COR-L47 (cell line): ENCODE measurements around the gene CTNNAL1.
"Not testable (repeated sequence)": the region's sequence is repeated elsewhere in the genome, so short reads cannot be mapped to it uniquely, and the experiment has no call there.

Source experiments
- DNase-seq: peaks from one replicate; lab custom pipeline; 2025; lab: John Stamatoyannopoulos, UW

CTNNAL1 gene

GRCh38 chr9:109012876-109013678 is at the start of gene CTNNAL1:
TSS of gene CTNNAL1 (minus strand) at chr9:109013499. CDS start at chr9:109013442, 57 bp downstream.
- peak; percentile 86 for DNase-seq

DNA sequence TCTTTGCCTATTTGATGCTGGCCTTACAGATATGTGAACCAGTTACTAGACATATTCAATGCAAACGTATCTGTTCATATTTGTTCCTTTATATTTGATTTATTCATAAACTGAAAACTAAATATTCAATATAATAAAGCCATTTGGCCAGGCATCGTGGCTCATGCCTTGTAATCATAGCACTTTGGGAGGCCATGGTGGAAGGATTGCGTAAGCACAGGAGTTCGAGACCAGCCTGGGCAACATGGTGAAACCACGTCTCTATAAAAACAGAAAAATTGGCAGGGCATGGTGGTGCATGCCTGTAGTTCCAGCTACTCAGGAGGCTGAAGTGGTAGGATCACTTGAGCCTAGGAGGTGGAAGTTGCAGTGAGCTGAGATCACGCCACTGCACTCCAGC is 49.2 kb upstream of the CTNNAL1 start:
- DNase-seq = no peak

GRCh38 chr9:109060191-109060590 is 46.9 kb upstream of the CTNNAL1 start:
- DNase-seq = no peak

DNA sequence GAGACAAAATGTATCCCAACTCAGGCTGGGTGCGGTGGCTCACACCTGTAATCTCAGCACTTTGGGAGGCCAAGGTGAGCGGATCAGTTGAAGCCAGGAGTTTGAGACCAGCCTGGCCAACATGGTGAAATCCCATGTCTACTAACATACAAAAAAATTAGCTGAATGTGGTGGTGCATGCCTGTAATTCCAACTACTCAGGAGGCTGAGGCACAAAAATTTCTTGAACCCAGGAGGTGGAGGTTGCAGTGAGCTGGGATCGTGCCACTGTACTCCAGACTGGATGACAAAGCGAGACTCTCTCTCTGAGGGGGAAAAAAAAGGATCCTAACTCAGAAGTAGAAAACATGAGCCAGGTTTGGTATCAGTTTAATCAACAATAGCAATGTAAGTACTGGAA is 39.8 kb upstream of the CTNNAL1 start:
- not testable (repeated sequence) for DNase-seq

DNA sequence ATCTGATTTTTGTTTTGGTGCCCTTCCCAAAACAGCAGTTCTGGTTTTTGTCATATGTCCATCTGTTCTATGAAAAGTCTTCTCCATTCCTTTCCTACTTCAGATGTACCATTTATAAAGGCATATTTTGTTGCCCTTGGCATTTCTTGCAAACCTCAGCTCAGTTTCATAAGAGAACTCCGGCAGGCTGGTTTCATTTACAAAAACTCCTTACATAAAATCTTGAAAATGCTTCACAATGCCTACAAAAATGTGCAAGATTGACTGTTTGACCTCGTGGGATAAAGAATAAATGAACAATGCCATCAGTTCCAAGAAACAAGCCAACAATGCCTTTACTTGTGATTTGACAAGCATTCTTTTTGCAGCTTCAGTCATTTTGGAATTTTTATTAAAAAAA is 39.1 kb upstream of the CTNNAL1 start:
- DNase-seq = no peak

- no peak for DNase-seq
Observed at GRCh38 chr9:109051733-109052132, 38.4 kb upstream of the CTNNAL1 start.

- DNase-seq = no peak
Observed at GRCh38 chr9:109050444-109050843, 37.1 kb upstream of the CTNNAL1 start.

DNA sequence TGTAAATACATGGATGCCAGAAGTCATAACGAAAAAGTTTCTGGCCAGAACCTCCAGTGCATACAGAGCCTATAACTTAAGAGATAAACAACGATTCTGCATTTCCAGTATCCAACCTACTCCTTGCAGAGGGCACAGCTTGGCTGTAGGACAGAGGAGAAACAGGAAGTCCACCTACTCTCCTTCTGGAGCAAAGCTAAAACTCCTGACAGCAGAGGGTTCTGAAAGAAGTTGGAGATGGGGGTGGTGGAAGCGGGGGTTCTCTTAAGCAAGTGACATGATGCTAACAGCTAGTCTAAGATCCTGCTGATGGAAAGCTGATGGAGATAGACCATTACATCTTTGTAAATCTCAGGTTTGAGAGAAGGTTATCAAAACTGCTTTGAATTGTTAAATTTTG is 35.5 kb upstream of the CTNNAL1 start:
- DNase-seq = no peak

GRCh38 chr9:109047259-109047658 is 34.0 kb upstream of the CTNNAL1 start:
- DNase-seq = no peak

DNA sequence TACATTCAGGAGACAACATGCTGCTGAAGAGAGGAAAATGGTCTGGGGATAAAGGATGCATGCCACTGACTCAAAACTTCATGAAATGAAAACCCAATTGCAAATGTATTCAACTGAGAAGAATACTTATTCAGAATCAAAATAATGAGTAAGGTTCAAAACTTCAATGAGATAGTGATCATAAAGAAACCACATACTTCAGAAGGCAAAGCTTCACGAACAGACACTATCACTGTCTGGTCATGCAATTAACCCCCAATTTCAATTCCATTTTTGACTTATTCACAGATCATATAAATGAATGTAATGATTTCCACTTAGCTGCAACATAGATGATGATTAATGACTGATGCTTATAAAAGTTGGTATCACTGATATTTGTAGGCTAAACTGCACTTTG is 33.0 kb upstream of the CTNNAL1 start:
- DNase-seq = no peak

GRCh38 chr9:109043578-109043977 is 30.3 kb upstream of the CTNNAL1 start:
- no peak for DNase-seq

DNA sequence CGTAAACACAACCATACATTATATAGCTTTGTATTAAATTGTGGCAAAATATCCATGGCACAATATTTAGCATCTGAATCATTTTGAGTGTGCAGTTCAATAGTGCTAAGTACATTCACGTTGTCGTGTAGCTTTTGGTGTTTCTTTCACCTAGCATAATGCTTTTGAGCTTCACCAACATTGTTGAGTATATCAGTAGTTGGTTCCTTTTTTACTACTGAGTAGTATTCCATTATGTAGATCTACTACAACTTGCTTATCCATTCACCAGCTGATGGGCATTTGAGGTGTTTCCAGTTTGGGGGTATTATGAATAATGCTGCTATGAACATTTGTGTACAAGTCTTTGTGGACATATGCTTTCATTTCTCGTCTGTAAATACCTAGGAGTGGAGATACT is 27.3 kb upstream of the CTNNAL1 start:
- DNase-seq = no peak

DNA sequence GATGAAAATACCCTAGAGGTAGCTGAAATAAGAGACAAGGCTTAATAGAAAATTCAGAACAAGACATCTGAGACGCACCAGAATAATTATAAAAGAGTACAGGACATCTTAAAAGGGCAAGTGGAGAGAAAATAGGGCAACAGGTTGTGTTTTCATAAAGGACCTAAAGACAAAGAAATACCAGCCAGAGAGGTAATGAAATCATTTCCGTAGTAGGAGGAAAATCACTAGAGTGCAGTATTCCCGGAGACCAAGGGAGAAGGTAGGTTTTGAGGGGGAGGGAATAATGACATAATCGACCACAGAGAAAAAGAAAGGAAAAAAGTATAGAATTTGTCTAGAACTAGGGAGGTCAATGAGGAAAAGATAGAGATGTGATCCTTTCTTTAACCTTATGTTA is 26.2 kb upstream of the CTNNAL1 start:
- DNase-seq = no peak

GRCh38 chr9:109037946-109038715 is 24.8 kb upstream of the CTNNAL1 start:
- DNase-seq = no peak

DNA sequence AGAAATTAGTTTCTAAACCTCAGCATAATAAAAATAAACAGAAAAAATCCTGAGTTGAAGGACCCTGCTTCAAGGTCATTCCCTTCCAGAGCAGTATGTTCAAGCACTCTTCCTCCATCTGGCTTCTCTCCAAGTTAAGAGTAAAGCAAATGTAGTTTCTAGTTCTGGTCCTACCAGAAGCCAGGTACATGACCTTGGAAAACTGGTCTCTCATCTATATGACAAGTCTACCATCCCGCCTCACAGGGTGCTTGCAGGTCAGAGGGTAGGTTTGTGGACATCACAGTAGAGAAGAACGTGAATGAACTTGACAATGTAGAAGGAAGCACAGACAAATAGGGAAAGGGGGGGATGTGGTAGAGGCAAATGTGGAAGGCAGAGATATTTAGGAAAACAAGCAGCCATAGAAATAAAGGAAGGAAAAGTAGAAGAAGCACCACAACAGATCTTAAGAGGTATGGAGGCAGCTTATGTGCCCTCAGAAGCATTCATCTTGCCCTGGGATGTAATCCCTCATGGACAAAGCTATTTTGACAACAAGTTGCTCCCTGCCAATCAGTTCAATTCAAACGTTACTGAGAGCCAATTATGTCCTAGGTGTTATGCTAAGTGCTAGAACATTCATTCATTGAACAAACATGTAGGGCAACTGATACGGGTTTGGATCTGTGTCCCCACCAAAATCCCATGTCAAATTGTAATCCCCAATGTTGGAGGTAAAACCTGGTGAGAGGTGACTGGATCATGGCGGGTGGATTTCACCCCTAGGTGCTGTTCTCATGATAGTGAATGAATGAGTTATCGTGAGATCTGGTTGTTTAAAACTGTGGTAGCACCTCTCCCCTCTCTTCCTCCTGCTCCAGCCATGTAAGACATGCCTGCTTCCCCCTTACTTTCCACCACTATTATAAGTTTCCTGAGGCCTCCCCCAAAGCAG is 23.7 kb upstream of the CTNNAL1 start:
- no peak for DNase-seq

GRCh38 chr9:109035684-109036423 is 22.6 kb upstream of the CTNNAL1 start:
- no peak for DNase-seq

- no peak for DNase-seq
Observed at GRCh38 chr9:109033941-109034700, 20.8 kb upstream of the CTNNAL1 start.

GRCh38 chr9:109031241-109031640 is 17.9 kb upstream of the CTNNAL1 start:
- DNase-seq = no peak

GRCh38 chr9:109030426-109030825 is 17.1 kb upstream of the CTNNAL1 start:
- no peak for DNase-seq

GRCh38 chr9:109028457-109028856 is 15.2 kb upstream of the CTNNAL1 start:
- DNase-seq = no peak

- no peak for DNase-seq
Observed at GRCh38 chr9:109027176-109027575, 13.9 kb upstream of the CTNNAL1 start.
